Upper lobe of left lung (tissue), 4 donors: Measurements from ENCODE around the gene AQP2.

Source experiments
- EP300 ChIP-seq, 4 donors: sonication (generic); formaldehyde crosslinking; IDR thresholded peaks; one replicate each; pipeline ENCODE4 v1.5.1; 2017; ENCODE audit warnings: antibody characterized with exemption in 4 of 4, control low read depth in 2 of 4
- POLR2A ChIP-seq, 4 donors: fragments of 450-650 bp; IDR thresholded peaks; one replicate each; pipeline ENCODE4 v1.5.1; 2016 to 2017; ENCODE audit warnings: antibody characterized with exemption in 4 of 4, mild to moderate bottlenecking in 2 of 4
- POLR2AphosphoS5 ChIP-seq, 2 donors: sonication (generic); formaldehyde crosslinking; IDR thresholded peaks; one replicate each; pipeline ENCODE4 v1.5.1; 2017; ENCODE audit warnings: antibody characterized with exemption in 2 of 2
- TF ChIP-seq, protein P1 (sequence below), 6 experiments: fragments of 450-650 bp in 4 of 6; fragments of 200-600 bp in 2 of 6; sonication (generic) in 2 of 6; IDR thresholded peaks; one replicate each; pipeline ENCODE4 v1.5.1; 2016 to 2019; ENCODE audit warnings: antibody characterized with exemption in 6 of 6

DNA sequence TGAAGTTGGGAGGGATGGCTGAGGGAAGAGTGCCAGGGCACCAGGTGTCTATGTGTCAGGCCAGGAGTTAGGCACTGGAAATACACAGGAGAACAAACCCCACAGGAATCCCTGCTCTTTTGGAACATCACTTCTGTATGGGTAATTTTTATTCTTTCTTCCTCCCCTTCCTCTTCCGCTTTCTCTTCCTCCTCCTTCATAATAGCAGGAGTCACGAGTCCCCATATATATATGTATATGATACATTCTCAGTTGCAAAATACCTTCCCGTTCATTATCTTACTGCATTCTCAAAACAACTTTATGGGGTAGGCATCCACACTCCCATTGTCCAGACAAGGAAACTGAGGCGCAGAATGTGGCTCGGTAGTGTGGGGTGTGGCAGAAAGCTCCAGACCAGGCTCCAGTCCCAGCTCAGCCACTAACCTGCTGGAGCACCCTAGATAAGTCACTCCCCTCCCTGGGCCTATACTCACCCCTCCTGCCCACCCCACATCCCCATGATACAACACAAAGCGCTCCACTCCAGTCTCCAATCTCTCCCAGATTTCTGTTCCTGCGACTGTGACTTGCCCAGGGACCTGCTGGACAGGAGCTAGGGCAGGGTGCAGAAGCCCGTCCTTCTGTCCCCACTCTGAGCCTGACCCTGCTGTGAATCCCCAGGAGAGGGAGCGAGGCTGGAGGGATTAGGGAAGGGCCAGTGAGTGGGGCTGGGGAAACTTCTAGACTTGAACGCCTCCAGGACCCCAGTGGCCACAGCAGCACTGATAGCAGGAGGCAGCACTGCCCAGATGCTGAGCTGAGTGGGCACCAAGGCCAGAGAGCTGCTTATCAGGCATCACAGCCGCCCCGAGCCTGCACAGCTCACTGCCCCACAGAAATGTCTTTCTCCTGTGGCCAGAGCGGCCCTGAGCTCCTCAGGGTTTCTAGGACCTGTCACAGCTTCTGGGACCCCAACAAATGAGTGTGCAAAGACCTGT lies 1.4 kb upstream of the AQP2 start:
- TF ChIP-seq, protein P1, sequence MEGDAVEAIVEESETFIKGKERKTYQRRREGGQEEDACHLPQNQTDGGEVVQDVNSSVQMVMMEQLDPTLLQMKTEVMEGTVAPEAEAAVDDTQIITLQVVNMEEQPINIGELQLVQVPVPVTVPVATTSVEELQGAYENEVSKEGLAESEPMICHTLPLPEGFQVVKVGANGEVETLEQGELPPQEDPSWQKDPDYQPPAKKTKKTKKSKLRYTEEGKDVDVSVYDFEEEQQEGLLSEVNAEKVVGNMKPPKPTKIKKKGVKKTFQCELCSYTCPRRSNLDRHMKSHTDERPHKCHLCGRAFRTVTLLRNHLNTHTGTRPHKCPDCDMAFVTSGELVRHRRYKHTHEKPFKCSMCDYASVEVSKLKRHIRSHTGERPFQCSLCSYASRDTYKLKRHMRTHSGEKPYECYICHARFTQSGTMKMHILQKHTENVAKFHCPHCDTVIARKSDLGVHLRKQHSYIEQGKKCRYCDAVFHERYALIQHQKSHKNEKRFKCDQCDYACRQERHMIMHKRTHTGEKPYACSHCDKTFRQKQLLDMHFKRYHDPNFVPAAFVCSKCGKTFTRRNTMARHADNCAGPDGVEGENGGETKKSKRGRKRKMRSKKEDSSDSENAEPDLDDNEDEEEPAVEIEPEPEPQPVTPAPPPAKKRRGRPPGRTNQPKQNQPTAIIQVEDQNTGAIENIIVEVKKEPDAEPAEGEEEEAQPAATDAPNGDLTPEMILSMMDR (IDR thresholded peaks at IDR 0.05) = no peak
- TF ChIP-seq POLR2AphosphoS5 (IDR thresholded peaks at IDR 0.05) = no peak
- no peak for TF ChIP-seq POLR2A (IDR thresholded peaks at IDR 0.05)
- TF ChIP-seq EP300 (IDR thresholded peaks at IDR 0.05) = no peak
